NCI-H748 treated with DMSO at 0.1 percent for 48 hours (cell line): ENCODE results near the gene SNTG2.

Experiments
- DNase-seq: peaks from one replicate; lab custom pipeline; 2025; lab: John Stamatoyannopoulos, UW

SNTG2 gene

DNA sequence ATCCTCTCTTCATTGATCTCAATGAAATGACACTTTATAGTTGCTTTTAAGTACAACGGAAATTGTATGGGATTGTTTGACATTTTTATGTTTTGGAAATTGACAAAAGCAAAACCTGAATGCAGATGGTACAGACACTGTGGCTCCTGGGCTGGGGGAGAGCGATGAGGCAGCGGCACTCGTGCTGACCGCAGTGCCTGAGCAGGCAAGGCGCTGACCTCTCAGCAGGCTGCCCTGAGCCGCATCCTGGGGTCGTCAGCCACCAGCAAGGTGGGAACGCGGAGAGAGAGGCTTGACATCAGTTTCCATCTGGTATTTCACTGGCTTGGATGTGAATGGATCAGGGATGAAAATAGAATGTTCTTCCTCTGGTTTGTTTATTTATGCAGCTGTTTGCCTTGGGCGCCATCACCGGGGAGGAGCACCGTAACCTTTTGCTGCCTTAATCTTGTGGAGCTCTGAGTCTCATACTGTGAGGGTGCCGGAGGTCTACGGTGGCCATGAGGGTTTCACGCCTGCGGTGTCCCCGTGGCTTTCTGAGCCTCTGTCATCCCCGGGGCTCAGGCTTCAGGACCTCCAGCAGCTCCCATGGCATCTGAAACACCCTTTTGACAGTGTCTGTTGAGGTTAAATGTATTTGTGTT is 367.8 kb downstream of the SNTG2 start:
- DNase-seq = no peak

DNA sequence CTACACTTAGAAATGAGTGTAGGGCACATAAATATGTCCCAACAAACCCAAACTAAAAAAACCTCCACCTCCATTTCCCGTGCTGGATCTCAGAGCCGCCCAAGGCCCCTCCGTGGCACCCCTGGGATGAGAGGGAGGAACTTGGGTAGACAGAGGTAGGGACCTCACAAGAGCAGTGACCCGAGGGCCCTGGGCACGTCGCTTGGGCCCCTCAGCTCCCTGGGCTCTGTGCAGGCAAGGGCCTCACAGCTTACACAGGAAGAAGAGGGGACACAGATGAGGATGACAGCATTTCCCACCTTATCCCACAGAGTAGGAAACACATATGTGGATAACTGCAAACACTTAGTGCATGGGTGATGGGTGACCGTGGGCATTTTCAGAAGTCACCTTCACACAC is 368.7 kb downstream of the SNTG2 start:
- no peak for DNase-seq

DNA sequence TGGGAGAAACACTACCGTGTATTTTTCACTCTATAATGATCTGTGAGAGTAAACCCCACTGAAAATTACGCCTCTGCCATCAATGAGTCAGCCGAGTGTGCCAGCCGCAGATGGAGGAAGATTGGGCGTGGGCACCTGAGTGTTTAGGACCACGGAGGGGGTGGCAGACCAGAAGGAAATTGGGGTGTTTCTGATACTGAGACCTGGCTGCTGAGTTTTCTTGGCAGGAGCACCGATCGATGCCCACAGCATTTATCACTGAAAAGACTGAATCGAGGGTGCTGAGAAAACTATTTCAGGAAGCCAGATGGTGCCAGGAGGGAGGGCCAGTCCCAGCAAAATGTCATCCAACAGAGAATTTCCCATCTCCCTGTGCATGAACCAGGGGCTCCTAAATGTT is 370.7 kb downstream of the SNTG2 start:
- no peak for DNase-seq

DNA sequence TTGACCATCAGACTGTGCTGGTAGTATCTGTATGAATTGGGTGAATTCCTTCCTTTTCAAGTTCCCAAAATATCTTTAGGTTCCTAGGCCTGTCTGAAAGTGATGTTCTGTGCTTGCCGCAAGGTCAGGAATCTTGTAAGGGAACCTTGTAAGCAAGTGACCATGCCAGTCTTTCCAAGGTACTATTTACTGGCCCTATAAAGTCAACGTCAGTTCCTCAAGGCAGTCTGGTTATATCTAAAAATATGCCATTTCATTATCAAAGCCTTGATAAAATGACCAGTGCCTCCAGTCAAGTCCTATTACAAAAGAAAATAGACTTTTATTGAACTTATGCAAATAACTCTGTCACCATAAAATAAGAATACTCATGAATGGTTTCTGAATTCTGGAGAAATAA is 374.2 kb downstream of the SNTG2 start:
- DNase-seq = no peak

DNA sequence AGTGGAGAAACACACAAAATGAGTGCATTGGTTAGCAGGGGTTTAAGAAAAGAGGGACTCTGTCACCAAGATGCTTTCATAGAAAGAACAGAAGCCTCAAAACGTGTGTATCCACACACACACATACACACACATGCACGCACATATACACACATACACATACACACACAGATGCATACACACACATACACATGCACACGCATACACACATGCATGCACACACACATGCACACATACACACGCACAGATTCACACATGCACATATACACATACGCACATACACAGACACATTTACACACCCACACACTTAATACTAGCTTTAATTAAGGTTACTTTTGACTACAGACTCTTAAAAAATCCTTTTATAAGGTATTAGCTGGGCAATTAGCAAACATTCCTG is 378.0 kb downstream of the SNTG2 start:
- DNase-seq = no peak

DNA sequence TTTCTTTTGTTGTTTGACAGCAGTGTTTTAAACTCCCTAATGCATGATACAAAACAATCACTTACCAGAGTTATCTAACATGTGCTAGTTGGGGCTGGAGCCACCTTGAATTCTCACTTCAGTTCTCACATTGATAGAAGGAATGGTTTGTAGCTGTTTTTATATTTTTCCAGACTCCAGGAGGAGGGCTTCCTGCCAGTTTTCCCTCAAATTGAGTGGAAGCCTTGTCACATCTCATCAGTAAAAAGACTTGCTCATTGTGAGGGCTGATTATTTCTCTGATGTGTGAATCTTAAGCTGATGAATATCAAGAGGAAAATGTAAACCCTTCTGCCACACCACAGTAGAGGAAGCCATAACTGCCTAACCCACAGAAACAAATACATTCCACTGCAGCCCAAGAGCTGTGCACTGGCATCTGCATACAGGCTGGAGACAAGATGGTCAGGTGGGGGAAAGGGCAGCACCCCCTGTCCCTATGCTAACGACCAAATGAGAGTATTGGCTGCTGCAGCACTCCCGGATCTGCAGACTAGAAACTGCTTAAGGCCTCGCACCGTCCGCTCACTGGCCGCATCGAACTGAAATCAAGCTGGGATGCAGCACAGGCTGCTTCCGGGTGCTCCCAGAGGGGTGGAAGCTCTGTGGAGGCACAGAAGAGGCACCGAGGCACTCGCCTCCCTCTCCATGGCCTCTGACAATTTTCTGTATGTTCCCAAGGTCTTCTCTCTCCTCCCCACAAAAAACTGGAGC is 388.9 kb downstream of the SNTG2 start:
- no peak for DNase-seq

DNA sequence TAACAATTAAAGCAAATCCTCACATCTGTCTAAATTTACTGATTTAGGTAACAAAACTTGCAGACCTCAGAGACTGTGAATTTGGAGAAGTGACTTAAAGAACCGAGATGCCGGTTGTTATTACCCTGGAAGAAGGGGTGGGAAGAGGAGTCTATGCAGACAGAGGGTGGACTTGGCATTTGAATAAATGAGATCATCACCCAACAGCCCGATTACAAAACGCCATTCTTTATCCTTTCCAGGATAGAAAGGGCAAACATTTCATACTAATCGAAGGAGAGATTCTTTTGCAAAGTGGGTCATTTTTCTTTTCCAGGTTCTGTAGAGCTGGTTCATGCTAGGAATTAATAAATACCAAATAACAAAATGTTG is 389.5 kb downstream of the SNTG2 start:
- DNase-seq = no peak

DNA sequence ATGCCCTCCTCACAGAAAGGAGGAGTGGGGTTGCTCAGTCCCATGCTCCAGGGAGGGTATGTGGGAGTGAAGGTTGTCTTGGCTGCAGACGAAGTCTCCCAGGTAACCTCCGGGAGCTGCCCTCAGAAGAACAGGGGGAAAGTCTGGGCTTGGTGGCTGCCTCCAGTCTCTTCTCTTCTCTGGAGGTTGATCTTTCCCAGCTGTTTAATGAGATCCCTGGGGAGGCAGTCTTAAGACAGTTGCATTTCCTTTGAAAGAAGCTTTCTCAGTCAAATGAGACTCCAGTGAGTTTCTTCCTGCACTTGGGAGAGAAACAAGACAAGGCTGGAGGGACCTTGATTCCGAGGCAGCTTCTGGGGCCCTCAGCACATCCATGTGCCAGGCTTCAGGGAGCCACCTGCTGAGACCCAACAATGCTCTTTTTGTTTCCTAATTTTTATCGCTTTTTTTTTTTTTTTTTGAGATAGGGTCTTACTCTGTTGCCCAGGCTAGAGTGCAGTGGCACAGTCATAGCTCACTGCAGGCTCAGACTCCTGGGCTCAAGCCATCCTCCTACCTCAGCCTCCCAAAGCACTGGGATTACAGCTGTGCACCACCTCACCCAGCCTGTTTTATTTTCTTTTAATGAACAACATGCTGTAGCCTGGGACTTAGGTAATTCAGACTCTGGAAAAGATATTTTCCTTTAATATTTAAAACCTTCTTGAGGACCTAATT is 390.9 kb downstream of the SNTG2 start:
- no peak for DNase-seq

DNA sequence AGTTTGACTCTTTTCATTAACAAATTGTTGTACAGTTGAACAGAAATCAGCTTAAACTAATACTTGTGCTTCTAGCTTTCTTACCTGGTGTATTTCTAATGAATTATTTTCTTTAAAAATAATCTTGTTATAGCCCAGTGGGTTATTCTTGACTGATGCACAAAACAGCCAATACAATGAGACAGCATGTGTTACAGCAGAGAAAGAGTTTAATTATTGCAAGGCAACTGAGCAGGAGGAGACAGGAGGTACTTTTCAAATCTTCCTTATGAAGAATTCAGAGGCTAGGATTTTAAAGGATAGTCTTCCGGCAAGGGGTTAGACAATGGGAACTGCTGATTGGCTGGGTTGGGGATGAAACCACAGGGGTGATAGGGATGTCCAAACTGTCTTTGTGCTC is 398.1 kb downstream of the SNTG2 start:
- DNase-seq = no peak

DNA sequence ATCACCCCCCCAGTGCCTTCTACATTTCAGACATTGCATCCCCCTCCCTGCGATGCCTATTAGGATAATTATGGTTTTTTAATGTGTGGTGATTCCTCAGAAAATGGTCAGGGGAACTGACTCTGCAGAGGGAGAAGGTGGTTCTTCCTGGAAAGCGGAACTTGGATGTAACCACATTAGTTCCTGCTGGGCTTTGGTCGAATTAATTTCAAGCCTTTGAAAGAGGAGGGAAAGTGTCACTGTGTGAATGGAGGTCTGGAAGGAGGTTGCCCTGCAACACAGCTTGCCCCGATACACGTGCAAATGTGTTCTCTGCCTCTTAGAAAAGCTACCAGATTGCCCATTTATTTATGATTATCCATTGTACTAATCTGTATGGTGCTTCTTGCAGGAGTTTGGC is 399.5 kb downstream of the SNTG2 start:
- DNase-seq = no peak

DNA sequence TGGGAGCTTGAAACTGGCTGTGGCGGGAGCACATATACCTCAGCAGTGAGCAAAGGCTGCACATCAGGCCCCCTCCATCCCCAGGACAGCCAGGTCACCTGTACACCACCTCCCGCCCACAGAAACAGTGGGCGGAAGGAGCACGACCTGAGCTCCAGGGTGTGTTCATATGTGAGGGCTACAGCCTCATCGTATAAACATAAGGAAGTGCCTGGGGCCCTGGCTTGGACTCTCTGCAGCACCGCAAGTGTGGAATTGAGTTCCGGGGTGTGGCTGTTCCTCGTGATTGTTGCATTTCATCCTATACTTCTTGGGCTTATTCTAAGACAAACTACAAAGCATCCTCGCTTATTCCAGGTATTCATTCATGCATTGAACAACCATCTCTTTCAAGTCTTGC is 402.5 kb downstream of the SNTG2 start:
- DNase-seq = no peak

DNA sequence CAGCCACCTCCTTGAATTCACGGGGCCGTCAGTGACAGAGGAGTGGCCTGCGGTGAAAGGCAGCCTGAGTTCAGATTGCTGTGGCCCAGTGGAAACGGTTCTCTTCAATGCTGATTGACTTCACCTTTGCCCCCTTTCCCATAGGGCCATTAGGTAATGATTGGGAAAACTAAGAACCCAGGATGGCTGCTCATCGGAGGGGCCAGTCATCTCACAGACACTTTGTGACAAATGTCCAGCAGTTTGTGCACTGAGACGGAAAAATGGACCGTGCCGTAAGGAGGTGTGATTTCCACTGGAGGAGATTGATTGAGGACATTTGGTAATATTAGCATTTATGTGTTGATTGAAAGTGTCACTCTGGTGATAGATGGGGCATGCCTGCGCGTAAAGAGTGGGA is 402.9 kb downstream of the SNTG2 start:
- DNase-seq = no peak

DNA sequence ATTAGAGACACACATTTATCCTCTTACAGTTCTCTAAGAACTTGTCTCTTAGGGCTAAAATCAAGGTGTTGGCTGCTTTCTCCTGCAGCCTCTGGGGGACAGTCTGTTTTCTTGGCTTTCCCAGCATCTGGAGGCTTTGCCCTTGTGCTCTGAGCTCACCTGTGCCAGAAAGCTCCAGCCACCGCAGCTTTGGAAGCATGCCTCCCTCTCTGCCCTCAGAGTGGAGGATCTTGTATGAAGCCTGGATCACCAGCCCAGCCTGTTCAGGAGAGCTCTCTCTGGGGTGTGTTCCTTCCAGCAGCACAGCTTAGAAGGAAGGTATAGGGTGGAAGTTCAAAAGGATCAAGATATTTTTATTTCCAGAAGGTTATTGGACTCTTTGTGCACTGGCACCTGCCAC is 409.5 kb downstream of the SNTG2 start:
- DNase-seq = no peak

DNA sequence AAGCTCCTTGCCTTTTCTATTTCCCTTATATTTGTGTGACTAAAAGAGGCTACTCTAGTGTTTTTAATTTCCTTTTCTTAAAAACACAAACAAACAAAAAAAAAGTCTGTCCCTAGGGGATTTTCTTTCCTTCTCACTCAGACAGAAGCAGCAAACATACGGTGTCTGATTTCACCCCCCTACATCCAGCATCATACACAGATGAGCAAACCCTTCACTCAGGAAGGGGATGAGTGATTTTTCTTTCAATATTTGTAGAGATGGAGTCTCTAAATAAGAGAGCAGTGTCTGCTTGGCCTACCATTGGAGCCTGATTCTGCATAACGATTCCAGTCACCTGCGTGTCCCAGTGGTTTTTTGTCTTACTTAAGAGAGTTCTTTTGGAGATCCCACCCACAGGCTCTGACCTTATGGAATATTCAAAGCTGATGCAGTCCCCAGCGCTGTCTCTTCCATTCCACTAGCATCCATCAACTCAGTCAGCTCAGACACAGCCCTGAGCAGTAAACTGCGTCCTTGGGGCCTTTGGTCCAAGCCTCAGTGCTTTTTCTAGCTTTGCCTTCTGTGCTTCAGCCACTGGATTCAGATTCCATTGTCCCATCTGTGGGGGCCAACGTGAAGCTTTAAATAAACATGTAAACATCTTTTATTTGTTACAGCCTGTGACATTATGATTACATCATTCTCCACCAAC is 410.1 kb downstream of the SNTG2 start:
- no peak for DNase-seq

DNA sequence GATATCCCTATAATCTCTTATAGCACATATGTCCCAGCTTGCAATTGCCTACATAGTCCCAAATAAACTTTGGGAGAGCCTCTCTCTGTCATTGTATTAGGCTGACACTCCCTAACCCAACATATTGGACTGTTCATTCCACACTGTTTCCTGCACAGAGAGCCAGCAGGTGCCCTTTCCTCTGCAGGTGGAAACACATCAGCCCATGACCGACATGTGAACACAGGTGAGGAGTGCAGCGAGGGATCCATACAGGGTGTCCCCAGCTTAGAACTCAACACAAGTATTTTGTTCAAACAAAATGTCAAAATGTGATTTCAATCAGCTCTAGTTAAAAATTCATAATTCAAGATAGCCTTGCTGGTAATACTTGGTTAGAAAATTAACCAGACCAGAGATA is 412.7 kb downstream of the SNTG2 start:
- DNase-seq = no peak

DNA sequence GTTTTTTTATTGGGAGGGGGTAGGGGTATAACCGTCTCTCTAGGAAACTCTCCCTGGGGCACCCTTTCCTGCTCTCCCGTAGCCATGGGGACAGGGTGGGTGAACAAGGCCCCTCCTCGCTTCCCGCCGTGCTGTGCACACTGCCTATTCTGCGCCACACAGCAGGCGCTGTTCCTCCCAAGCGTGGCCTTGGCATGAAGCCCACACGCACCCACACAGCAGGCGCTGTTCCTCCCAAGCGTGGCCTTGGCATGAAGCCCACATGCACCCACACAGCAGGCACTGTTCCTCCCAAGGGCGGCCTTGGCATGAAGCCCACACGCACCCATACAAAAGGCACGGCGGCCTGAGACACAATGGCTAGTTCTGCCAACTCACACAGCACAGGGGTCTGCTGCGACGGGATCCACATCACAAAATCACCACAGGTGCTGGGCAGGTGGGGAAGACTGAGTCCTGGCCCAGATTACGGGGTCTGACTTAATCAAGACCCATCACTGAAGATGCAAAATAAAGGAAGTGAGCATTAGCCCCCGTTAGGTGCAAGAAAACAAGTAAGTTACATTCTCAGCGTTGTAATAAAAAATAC is 416.0 kb downstream of the SNTG2 start:
- DNase-seq = no peak

DNA sequence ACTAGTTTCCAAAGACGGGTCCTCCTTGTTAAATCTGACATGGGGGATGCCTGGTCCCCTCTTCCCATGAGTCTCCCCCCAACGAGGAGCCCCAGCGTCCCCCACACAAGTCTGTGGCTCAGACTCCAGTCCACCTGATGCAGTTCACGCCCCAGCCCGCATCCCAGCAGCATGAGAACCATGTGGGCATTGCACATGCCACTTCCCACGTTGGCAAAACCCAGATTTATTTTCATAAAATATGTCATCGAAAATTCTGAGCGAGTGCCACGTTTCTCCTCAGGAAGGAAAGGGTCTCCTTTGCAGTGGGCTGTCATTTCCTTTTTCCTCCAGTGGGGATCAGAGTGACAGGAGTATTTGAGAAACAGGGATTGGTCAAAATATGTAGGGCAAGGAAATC is 417.0 kb downstream of the SNTG2 start:
- no peak for DNase-seq

DNA sequence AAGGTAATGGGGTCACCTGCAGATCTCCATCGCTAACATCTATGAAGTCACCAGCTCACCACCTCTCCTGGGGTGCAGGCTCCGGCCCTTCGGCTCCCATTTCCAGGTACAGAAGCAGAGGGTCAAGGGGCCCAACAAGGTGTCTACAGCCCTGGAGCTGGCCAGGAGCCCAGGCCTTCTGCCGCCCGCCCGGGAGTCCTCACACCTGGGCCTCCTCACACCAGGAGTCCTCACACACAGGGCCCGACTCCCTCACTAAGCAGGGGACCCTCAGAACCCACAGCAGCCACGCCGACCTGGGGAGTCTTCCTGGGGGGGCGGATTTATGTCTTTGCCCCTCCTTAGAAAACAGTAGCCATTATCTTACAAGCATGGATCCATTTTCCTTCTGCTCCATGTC is 419.3 kb downstream of the SNTG2 start:
- no peak for DNase-seq

DNA sequence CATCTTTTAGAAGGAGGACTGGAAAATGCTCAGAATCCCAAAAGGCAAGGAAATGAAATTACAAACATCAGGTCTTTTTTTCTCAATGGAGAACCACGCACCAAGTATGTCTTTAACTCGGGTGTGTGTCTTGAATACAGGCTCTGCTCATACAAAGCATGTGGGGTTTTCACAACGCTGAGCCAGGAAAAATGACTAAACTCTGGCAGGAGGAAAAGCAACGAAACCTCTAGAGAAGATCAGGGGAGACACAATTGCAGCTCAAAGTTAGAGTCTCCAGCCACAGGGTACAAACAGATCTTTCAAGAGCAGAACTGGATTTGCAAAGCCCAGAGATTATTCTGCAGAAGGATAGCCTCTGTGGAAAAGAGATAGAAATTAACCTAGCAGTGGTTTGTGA is 419.8 kb downstream of the SNTG2 start:
- no peak for DNase-seq

DNA sequence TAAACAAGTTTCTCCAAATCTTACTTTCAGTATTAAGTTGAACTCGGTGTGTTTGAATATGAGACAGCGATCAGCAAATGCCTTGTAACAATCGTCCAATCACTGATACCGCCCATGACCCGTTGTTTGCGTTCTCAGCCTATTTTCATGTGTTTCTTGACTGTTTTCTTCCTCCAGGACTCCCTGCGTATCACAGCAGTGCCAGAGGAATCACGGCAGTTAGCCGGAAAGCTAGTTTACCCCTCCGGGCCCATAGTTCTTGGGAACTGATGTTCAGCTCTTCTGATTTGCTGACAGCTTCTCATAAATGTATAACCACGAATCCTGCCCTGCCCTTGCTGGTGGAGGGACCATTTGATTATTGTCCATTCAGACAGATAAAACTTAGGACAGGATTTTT is 420.4 kb downstream of the SNTG2 start:
- no peak for DNase-seq

DNA sequence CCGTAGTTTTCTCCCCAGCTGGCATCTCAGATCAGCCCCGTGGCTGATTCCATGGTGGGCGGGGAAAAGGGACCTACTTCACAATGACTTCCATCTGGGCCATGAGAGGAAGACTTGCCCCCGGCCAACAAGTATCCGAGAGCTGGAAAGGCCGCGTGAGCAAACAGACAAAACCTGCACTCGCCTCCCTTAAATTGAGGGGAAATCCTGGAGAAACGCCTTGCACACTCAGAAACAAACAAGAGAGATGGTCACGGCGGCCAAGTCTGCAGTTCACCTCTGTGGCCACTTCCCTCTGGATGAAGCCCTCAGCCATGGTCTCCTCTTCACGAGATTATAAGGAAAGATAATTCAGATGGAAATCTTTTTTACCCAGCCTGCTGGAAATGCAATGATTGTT is 423.2 kb downstream of the SNTG2 start:
- no peak for DNase-seq

DNA sequence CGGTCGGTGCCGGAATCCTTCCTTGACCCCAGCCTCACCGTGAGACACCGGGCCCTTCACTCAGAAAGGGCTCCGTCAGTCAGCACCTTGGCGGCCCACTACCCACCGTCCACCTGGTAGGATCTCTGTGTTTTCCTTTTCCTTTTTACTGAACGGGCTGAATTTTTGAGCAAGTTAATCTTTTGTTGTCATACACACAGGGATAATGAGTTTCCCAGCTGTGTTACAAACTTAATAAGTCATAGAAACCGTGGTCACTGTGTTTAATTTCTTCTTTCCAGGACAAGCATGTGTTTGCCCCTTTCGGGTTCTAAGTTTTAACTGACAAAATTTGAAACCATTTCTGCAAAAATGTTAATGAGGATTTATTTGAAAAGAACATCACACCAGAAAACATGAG is 423.6 kb downstream of the SNTG2 start:
- DNase-seq = no peak

DNA sequence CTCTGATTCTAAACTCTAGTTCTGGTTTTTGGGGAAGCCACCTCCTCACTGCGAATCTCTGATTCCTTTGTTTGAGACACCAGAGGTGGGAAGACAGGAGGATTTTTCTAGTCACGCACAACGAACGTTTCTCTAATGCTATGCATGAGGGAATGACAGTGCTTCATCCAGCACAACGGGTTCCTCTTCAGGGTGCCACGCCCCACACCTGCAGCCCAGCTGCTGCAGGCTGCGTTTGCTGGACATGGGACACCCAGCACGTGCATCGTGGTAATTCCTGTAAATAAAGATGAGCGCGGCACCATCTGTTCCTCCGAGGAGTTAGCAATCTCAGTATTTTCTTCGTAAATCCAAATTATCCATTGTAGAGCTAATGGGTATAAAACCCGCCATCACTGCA is 425.1 kb downstream of the SNTG2 start:
- DNase-seq = no peak
